HG03095 (cell line): ENCODE data around the gene RASA3.
"Not testable (repeated sequence)": the region's sequence is repeated elsewhere in the genome, so short reads cannot be mapped to it uniquely, and the experiment has no call there.

Experiments used
- ATAC-seq: cut with Tn5 transposase; IDR thresholded peaks from one replicate; pipeline ENCODE4 v1.9.1; 2021; ENCODE audit warnings: moderate library complexity; ENCODE audit not compliant: unreplicated experiment

The RASA3 gene

GRCh38 chr13:114128624-114129522 is 3.5 kb downstream of the RASA3 start:
- peak; percentile 58 for ATAC-seq

DNA sequence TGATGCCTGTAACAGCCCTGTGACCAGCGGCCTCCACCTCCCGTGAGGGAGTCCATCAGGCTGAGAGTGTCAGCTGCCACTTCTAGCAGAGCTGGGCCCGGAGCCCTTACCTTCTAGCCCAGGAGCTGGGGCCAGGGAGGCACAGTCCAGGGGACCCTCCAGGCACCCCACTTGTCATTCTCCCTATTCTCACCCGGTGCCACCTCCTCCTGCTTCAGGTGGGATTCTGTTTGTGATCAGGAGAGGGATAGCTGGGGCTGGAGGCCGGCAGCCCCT is 4.1 kb downstream of the RASA3 start:
- ATAC-seq, result no peak

DNA sequence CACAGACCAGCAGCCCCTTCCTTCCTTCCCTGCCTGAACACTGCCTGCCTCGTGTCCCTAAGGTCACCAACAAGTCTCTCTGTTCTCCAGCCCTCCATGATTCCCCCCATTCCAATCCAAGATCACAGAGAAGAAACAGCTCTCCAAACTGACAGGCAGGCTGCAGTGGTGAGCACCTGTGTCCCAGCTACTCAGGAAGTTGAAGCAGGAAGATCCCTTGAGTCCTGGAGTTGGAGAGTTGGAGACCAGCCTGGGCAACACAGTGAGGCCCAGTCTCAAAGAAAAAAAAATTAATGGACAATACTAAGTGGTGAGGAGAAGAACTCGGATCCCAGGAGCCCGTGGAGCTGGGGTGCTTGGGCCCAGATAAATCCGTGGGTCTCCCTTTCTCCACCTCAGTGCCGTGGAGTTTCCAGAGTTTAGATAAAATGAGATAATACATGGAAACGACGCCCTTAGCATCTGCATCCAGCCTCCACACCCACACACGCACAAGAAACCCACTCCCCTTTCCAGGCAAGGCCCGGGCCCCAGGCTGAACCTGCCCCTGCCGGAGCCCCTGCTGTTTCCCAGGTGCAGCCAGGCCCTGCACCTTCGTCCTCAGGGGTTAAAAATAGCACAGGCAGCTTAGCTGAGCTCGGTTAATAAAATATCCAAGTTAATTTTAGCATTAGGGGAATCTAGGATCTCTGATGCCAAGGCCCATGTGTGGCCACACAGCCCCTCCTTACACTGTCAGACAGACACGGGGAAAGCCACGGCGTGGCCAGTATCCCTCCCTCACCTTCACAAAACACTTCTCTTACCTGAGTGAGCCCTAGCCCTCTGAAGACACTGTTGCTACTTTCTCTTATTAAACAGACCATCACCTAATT is 4.7 kb downstream of the RASA3 start:
- ATAC-seq, result no peak

DNA sequence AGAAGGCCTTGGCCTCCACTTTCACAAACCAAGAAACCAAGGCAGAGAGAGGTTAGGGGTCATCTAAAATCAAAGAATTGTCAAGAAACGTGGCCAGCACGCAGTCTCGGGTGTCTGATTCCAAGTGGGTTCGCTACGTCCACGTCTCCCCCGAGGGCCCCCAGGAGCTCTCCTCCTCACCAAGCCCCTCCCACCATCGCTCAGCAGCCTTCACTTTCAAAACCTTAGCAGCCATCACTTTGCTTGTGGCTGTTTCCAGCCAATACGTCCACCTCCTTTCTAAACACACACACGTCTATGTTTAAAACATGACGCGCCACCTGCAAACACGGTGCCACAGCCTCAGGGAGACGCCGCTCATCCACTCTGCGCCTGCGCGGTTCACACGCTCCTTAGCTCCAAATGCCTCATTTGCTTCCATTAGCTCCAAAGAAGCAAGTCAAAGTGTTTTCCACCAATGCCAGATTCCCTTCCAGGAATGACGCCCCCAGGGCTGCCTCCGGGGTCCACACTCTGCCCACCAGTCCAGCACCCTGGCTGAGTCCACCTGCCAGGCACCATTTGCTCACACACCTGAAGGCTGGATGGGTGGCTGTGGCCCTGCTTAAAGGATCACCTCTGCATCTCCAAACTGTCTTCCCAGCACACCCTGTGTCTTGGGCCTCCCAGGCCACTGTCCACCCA is 5.5 kb downstream of the RASA3 start:
- ATAC-seq, result no peak

GRCh38 chr13:114126086-114126485 is 6.3 kb downstream of the RASA3 start:
- ATAC-seq, result not testable (repeated sequence)

DNA sequence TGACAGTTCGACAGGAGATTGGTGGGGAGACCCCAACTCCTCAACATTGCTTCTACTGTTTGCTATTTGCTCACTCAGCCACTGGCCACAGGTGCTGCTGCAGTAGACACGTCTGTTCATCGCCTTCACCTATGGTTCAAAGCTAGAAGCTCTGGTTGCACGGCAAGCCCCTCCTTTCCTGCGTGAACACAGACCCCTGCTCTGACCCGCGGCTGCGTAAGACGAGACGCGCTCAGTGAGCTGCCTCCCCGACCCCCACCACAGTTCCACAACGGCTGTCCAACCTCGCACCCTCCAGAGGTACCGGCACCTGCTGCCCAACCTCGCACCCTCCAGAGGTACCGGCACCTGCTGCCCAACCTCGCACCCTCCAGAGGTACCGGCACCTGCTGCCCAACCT is 6.8 kb downstream of the RASA3 start:
- no peak for ATAC-seq

GRCh38 chr13:114124921-114125320 is 7.5 kb downstream of the RASA3 start:
- no peak for ATAC-seq

DNA sequence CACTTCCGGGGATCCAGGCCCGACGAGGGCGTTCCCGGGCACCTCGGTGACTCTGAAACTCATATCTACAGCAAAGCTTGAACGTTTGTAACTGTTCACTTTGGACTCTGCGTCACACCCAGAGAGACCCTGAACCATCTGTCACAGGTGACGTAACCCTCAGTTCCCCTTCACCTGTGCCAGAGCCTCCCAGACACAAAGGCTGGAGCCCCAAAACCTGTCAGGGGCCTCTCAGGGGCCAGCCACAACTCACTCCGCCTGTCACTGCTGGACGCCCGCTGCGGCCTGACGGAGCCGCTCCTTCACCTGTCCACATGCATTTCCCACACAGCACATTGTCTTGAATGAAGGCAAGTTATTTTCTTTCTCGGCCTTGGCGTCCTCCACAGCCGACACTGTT is 8.0 kb downstream of the RASA3 start:
- ATAC-seq, result no peak

- no peak for ATAC-seq
These were observed 8.5 kb downstream of the RASA3 start for GRCh38 chr13:114123876-114124275.

DNA sequence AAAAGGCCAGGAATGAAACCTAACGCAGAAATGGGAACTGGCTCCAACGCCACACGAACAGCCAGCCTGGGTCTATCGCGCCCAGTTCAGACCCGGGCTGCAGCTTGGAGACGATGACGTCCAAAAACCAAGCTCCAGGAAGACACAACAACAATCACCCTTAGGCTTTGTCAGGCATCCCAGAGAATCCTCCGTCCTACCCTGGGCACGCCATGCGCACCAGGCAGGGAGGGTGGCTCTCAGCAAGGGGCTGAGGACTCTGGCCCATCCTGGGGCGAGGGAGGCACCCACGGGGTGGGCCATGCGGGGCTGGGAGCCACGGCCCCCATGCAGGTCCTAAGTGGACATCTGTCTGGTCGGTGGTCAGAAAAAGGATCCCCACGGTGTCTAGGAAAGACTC is 9.0 kb downstream of the RASA3 start:
- ATAC-seq, result no peak

- ATAC-seq, result no peak
These were observed 9.7 kb downstream of the RASA3 start for GRCh38 chr13:114122591-114123211.

GRCh38 chr13:114122127-114122511 is 10.3 kb downstream of the RASA3 start:
- ATAC-seq, result no peak

DNA sequence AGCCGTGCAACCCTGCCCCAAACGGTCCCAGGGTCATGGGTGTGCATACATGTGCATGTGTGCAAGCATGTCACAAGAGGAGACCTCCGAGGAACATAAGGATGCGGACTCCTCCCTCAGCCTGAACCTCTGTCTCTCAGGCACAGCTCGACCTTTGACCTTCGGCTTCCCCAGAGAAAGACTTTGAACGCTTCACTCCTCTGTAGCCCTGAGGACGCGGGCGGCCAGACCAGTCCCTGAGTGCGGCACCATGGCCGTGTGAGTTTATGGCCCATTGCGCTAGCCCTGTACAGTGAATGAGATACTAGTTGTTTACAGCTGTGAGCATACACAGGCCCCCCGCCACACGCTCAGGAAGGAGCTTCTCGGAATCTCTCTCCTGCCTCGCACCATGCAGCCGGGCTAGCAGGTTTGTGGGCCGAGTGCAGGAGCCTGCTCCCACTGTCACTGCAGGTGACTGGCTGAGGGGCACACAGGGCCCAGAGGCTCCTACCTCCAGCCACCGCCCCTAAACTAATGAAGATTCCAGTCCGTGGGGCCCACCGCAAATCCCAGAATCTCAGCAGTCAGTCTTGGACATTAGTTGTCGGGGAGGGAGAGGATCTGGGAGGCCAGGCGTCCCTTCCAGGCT is 10.8 kb downstream of the RASA3 start:
- ATAC-seq, result no peak

- no peak for ATAC-seq
These were observed 11.4 kb downstream of the RASA3 start for GRCh38 chr13:114121031-114121430.

DNA sequence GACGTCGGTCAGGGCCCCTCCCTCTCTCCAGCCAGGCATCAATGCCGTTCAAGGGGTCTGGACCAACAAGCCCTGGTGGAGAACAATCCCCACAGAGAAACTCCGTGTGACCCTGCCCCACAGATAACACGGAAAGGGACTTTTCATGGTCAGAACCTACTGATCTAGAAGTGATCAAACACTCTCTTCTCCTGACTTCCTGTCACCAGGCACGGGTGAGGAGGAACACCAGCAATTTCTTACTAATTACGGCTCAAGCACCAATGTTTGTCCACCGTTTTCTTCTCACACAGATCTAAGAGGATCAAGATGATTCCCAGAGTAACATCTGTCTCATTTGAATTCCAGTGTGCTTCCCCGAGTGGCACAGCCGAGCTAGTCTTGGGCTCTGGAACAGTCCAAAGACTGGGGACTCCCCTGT is 11.8 kb downstream of the RASA3 start:
- no peak for ATAC-seq

DNA sequence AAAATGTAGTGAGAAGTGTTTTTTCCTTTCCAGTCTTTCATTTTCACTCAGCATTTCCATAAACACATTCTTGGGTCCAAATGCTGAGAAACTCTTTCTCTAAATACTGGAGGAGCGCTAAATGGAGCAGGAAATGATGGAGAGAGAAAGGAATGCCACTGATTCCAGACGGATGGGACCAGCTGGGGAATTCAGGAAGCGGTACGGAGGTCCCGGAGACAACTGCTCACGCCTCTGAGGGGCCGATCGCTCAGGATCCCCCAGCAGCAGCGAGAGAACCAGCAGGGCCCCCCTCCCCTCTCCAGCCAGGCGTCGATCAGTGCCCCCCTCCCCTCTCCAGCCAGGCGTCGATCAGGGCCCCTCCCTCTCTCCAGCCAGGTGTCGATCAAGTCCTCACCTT is 13.2 kb downstream of the RASA3 start:
- no peak for ATAC-seq

DNA sequence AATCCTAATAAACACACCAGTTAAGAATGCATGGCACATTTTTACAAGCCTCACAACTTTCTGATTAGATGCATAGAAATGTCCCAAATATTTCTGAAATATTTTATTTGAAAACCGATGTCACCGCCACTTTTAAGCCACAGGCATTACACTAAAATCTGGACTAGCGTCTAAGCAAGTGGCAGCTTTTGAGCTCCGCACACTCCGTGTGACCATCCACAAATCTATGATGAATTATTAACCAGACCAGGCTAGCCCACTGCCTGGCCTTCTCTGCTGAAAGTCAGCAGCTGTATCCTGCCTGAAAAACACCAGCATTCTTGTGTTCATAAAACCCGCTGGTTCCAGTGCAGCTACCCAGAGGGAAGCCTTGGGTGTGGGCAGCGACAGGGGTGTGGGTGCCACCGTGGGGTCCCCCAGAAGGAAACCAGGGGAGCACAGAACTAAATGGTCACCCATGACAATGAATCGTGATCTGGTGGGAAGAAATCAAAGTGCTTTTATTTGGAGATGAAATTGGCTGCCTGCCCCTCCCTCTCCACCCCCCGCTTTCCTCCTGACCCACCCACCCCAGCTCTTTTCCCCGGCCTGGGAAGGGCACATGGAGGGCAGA is 13.8 kb downstream of the RASA3 start:
- ATAC-seq, result peak; percentile 45

DNA sequence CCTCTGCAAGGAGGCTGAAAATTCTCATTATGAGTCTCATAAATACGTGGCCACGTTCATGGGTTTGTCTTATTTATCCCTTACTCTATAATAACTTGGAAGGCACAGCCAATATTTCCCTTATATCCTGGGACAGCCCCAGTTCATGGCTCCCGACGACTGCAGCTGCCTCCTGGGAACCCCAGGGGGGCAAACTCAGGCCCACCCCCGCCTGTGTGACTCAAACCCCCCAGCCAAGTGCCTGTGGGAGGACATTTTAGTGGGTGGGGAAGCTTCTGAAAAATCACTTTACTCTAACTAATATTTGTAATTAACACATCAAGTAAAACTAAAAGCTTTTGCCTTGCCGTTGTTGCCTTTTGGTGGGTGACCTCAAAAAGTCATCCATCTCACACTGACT is 14.3 kb downstream of the RASA3 start:
- ATAC-seq, result no peak

GRCh38 chr13:114117341-114117874 is 15.0 kb downstream of the RASA3 start:
- ATAC-seq, result not testable (repeated sequence)

DNA sequence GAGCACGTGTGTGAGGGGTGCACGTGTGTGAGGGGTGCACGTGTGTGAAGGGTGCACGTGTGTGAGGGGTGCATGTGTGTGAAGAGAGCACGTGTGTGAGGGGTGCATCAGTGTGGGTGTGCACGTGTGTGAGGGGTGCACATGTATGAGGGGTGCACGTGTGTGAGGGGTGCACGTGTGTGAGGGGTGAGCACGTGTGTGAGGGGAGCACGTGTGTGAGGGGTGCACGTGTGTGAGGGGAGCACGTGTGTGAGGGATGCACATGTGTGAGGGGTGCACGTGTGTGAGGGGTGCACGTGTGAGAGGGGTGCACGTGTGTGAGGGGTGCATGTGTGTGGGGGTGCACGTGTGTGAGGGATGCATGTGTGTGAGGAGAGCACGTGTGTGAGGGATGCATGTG is 15.7 kb downstream of the RASA3 start:
- ATAC-seq, result no peak
